H9 (cell line): Measurements from ENCODE around the gene KL. TPM values are rescaled to one million over a fixed set of nuclear protein-coding genes. Genes with fewer than 3 reads are reported as not detected.

ENCODE experiments used
- DNase-seq: peaks from one replicate; pipeline ENCODE4 v3.0.0-alpha.2; 2017
- H2AFZ ChIP-seq: one replicate; pipeline ENCODE4 v1.6.1; 2013; ENCODE audit warnings: mild to moderate bottlenecking, low read length, control low read depth, moderate library complexity
- H2AK5ac ChIP-seq: 2 replicates; pipeline ENCODE4 v1.6.1; 2013; ENCODE audit warnings: low read length, control low read depth, mixed read lengths; ENCODE audit not compliant: insufficient read length
- H2BK120ac ChIP-seq: one replicate; pipeline ENCODE4 v1.6.1; 2013; ENCODE audit warnings: low read depth, mild to moderate bottlenecking, low read length, control low read depth, inconsistent platforms; ENCODE audit not compliant: poor library complexity, severe bottlenecking
- H2BK12ac ChIP-seq: 2 replicates; pipeline ENCODE4 v1.6.1; 2013; ENCODE audit warnings: low read length, control low read depth, mixed read lengths, low read depth; ENCODE audit not compliant: insufficient read length
- H2BK15ac ChIP-seq: 2 replicates; pipeline ENCODE4 v1.6.1; 2013; ENCODE audit warnings: low read depth, low read length, control low read depth
- H2BK20ac ChIP-seq: one replicate; pipeline ENCODE4 v1.6.1; 2013; ENCODE audit warnings: low read depth, mild to moderate bottlenecking, low read length, control low read depth, inconsistent platforms; ENCODE audit not compliant: poor library complexity, severe bottlenecking
- H2BK5ac ChIP-seq: 2 replicates; pipeline ENCODE4 v1.6.1; 2013; ENCODE audit warnings: low read length, control low read depth, mixed read lengths; ENCODE audit not compliant: insufficient read length
- H3K14ac ChIP-seq: 2 replicates; pipeline ENCODE4 v1.6.1; 2013; ENCODE audit warnings: low read length, control low read depth; ENCODE audit not compliant: insufficient read depth
- H3K18ac ChIP-seq: 2 replicates; pipeline ENCODE4 v1.6.1; 2013; ENCODE audit warnings: low read depth, mild to moderate bottlenecking, mixed read lengths, low read length, control low read depth; ENCODE audit not compliant: insufficient read length
- H3K23ac ChIP-seq: 2 replicates; pipeline ENCODE4 v1.6.1; 2013; ENCODE audit warnings: low read length, control low read depth, mixed read lengths, low read depth; ENCODE audit not compliant: insufficient read length
- H3K23me2 ChIP-seq: 2 replicates; pipeline ENCODE4 v1.6.1; 2013; ENCODE audit warnings: low read depth, mild to moderate bottlenecking, mixed read lengths, low read length, control low read depth; ENCODE audit not compliant: insufficient read length, poor library complexity, severe bottlenecking
- H3K27ac ChIP-seq: 2 replicates; pipeline ENCODE4 v1.5.1; 2013; ENCODE audit warnings: low read length, control low read depth, mixed read lengths, low read depth; ENCODE audit not compliant: insufficient read length
- H3K27me3 ChIP-seq: 2 replicates; pipeline ENCODE4 v1.6.1; 2013; ENCODE audit warnings: low read length, control low read depth, inconsistent platforms; ENCODE audit not compliant: insufficient read depth
- H3K4ac ChIP-seq: 2 replicates; pipeline ENCODE4 v1.6.1; 2013; ENCODE audit warnings: low read depth, mild to moderate bottlenecking, control low read depth, inconsistent platforms, low read length, moderate library complexity
- H3K4me1 ChIP-seq: 2 replicates; pipeline ENCODE4 v1.6.1; 2013; ENCODE audit warnings: low read length, control low read depth, inconsistent platforms; ENCODE audit not compliant: insufficient read depth
- H3K4me2 ChIP-seq: 2 replicates; pipeline ENCODE4 v1.6.1; 2013; ENCODE audit warnings: low read length, control low read depth, mixed read lengths; ENCODE audit not compliant: insufficient read length, insufficient read depth
- H3K56ac ChIP-seq: 2 replicates; pipeline ENCODE4 v1.6.1; 2013; ENCODE audit warnings: low read depth, mild to moderate bottlenecking, mixed read lengths, low read length, control low read depth; ENCODE audit not compliant: insufficient read length
- H3K79me1 ChIP-seq: 2 replicates; pipeline ENCODE4 v1.6.1; 2013; ENCODE audit warnings: low read depth, mild to moderate bottlenecking, moderate library complexity, low read length, control low read depth, inconsistent platforms; ENCODE audit not compliant: insufficient read depth, poor library complexity, severe bottlenecking
- H3K79me2 ChIP-seq: 2 replicates; pipeline ENCODE4 v1.6.1; 2013; ENCODE audit warnings: low read length, control low read depth, inconsistent platforms; ENCODE audit not compliant: insufficient read depth
- H3K9ac ChIP-seq: 2 replicates; pipeline ENCODE4 v1.6.1; 2013; ENCODE audit warnings: low read length, control low read depth, mixed read lengths; ENCODE audit not compliant: insufficient read length; ENCODE audit errors: extremely low read depth
- H3K9me3 ChIP-seq: one replicate; pipeline ENCODE4 v1.6.1; 2013; ENCODE audit warnings: low read depth, low read length, inconsistent platforms; ENCODE audit not compliant: control insufficient read depth
- H3T11ph ChIP-seq: one replicate; pipeline ENCODE4 v1.6.1; 2013; ENCODE audit warnings: mild to moderate bottlenecking, low read length, control low read depth, inconsistent platforms
- H4K20me1 ChIP-seq: one replicate; pipeline ENCODE4 v1.6.1; 2013; ENCODE audit not compliant: control insufficient read depth, insufficient read length, insufficient read depth
- H4K5ac ChIP-seq: 2 replicates; pipeline ENCODE4 v1.6.1; 2013; ENCODE audit warnings: low read depth, mild to moderate bottlenecking, mixed read lengths, low read length, control low read depth; ENCODE audit not compliant: insufficient read length
- H4K8ac ChIP-seq: replicated peaks from 2 replicates; pipeline ENCODE4 v1.6.1; 2013; ENCODE audit warnings: low read length, control low read depth, mixed read lengths, low read depth; ENCODE audit not compliant: insufficient read length
- H4K91ac ChIP-seq: 2 replicates; pipeline ENCODE4 v1.6.1; 2013; ENCODE audit warnings: low read depth, mild to moderate bottlenecking, moderate library complexity, mixed read lengths, low read length, control low read depth; ENCODE audit not compliant: insufficient read length
- H3K27ac Mint-ChIP-seq, 3 experiments: 2 replicates in 2 of 3; 3 replicates in 1 of 3; pipeline ENCODE4 v1.8.0; 2020 to 2021; ENCODE audit warnings: mixed read lengths in 3 of 3, mild to moderate bottlenecking in 1 of 3, moderate library complexity in 1 of 3
- H3K27me3 Mint-ChIP-seq: 2 replicates; pipeline ENCODE4 v1.8.0; 2021; ENCODE audit warnings: low read depth, mild to moderate bottlenecking, moderate library complexity, mixed read lengths
- H3K36me3 Mint-ChIP-seq, 3 experiments: 2 replicates in 2 of 3; 3 replicates in 1 of 3; pipeline ENCODE4 v1.8.0; 2020 to 2021; ENCODE audit warnings: low read depth in 3 of 3, mixed read lengths in 3 of 3; ENCODE audit not compliant: insufficient read depth in 1 of 3
- H3K4me1 Mint-ChIP-seq, 2 experiments: 2 replicates each; pipeline ENCODE4 v1.8.0; 2020; ENCODE audit warnings: mixed read lengths in 2 of 2
- H3K4me3 Mint-ChIP-seq, 2 experiments: 2 replicates in 1 of 2; 3 replicates in 1 of 2; pipeline ENCODE4 v1.8.0; 2020 to 2021; ENCODE audit warnings: mild to moderate bottlenecking in 2 of 2, mixed read lengths in 2 of 2, moderate library complexity in 1 of 2
- H3K9me3 Mint-ChIP-seq, 2 experiments: 2 replicates in 1 of 2; 3 replicates in 1 of 2; pipeline ENCODE4 v1.8.0; 2020; ENCODE audit warnings: mild to moderate bottlenecking in 2 of 2, mixed read lengths in 2 of 2, moderate library complexity in 1 of 2
- CTCF ChIP-seq: fragments of 200-600 bp; sonication (generic); conservative IDR thresholded peaks from 3 replicates; pipeline ENCODE4 v1.8.0; 2021; ENCODE audit warnings: antibody characterized with exemption, mild to moderate bottlenecking
- WGBS: extraction: QIAGEN DNeasy Blood & Tissue Kit; methylation state at CpG from one replicate; pipeline ENCODE4 v1.1.7; 2013; ENCODE audit warnings: missing lambda C conversion rate, low lambda C conversion rate, mixed read lengths; ENCODE audit not compliant: insufficient read length; ENCODE audit errors: extremely low coverage; 5-methylcytosine and 5-hydroxymethylcytosine counted together
- total RNA-seq: library from RNA; stranded (reverse); gene quantifications from 2 replicates; pipeline ENCODE4 v1.2.1, GENCODE V29; 2021

The KL gene
- total RNA-seq, 1 experiment from 2014 or later: not detected

GRCh38 chr13:32993145-32993544, 23.1 kb upstream of the KL start:
- no peaks in the 10 kb centered on the region for H3K9me3 ChIP-seq
- Mint-ChIP-seq H3K36me3 (no peaks in the 10 kb centered on the region), H3K9me3 (no peaks in the 10 kb centered on the region), H3K4me3 (no peak overlapping the region), H3K27me3 (peaks cover 2% of the 10 kb centered on the region), H3K4me1 (no peaks in the 10 kb centered on the region), H3K27ac (no peak overlapping the region)
- no peak overlapping the region for H2BK5ac ChIP-seq
- H2BK12ac ChIP-seq: no peak overlapping the region
- no peak overlapping the region for H3K9ac ChIP-seq
- H2BK15ac ChIP-seq: no peak overlapping the region
- no peak overlapping the region for H3K23ac ChIP-seq
- no peak overlapping the region for H3K18ac ChIP-seq
- H3K79me2 ChIP-seq: no peaks in the 10 kb centered on the region
- no peaks in the 10 kb centered on the region for H3K23me2 ChIP-seq
- DNase-seq: no peak
- no peak overlapping the region for H3K4me2 ChIP-seq
- H3K14ac ChIP-seq: no peak overlapping the region
- no peak overlapping the region for H2AK5ac ChIP-seq
- no CpG with 5 or more reads among the region's 8 CpGs for WGBS
- TF ChIP-seq CTCF: no peak
- no peaks in the 10 kb centered on the region for H3K4me1 ChIP-seq
- H4K20me1 ChIP-seq: no peaks in the 10 kb centered on the region
- H4K5ac ChIP-seq: no peak overlapping the region
- no peak overlapping the region for H4K8ac ChIP-seq
- H2BK20ac ChIP-seq: no peak overlapping the region
- H3K27ac ChIP-seq: no peak overlapping the region
- H3K27me3 ChIP-seq: no peaks in the 10 kb centered on the region
- H3T11ph ChIP-seq: no peak overlapping the region
- H3K79me1 ChIP-seq: no peaks in the 10 kb centered on the region
- no peak overlapping the region for H3K56ac ChIP-seq
- H2BK120ac ChIP-seq: no peak overlapping the region
- no peak overlapping the region for H3K4ac ChIP-seq
- no peak overlapping the region for H2AFZ ChIP-seq
- H4K91ac ChIP-seq: no peak overlapping the region
